ENCODE results near the gene ARHGAP4. TPM values are rescaled to one million over a fixed set of nuclear protein-coding genes. Genes with fewer than 3 reads are reported as not detected.
A peak's percentile ranks its signal among the peaks of the same experiment; 100 is the strongest.

The ARHGAP4 gene
- total RNA-seq, 1 experiment from 2014 or later: 67.4 TPM

- Histone ChIP-seq H3K27me3 (ENCODE audit: insufficient read depth, low read length) (no peaks in the 10 kb centered on the region), H3K4me3 (replicated peaks in 1 of 2; ENCODE audit: low read depth in 1 of 2, low read length in 2 of 2) (no peak overlapping the region), H3K79me2 (ENCODE audit: insufficient read depth, low read length) (no peaks in the 10 kb centered on the region), H3K4me1 (ENCODE audit: control insufficient read depth in 1 of 2, insufficient read depth in 2 of 2, low read length in 2 of 2) (no peaks in the 10 kb centered on the region), H3K9ac (ENCODE audit: low read length) (no peak overlapping the region), H2AFZ (ENCODE audit: low read depth, low read length, poor library complexity, severe bottlenecking) (no peak overlapping the region), H3K9me3 (ENCODE audit: control insufficient read depth in 1 of 2, insufficient read depth in 1 of 2, low read depth in 1 of 2, low read length in 2 of 2) (no peaks in the 10 kb centered on the region), H3K27ac (ENCODE audit: low read depth, low read length) (no peak overlapping the region), H3K9me2 (ENCODE audit: insufficient read depth) (no peaks in the 10 kb centered on the region), H3K4me2 (ENCODE audit: low read length) (no peak overlapping the region), H4K20me1 (ENCODE audit: insufficient read depth) (no peaks in the 10 kb centered on the region), H3K36me3 (ENCODE audit: control insufficient read depth in 1 of 2, insufficient read depth in 2 of 2, low read length in 2 of 2) (no peaks in the 10 kb centered on the region)
- ChIA-PET CTCF (no interaction called here), RAD21 (ENCODE audit: low non-redundant PET in 1 of 2, low total read pairs in 2 of 2, uncharacterized antibody in 2 of 2, unreplicated experiment in 2 of 2) (no interaction called here), POLR2A (no interaction called here)
- DNase-seq (ENCODE audit: low read depth, low spot score) (no peak), ATAC-seq (no peak)
- intact Hi-C loops (cut with micrococcal nuclease): no loop called here
- BruUV-seq (replicated peaks): no TSS peak
- TF ChIP-seq TCF7L2 (IDR thresholded peaks at IDR 0.05; ENCODE audit: borderline replicate concordance, extremely low read depth, insufficient read depth, insufficient read length) (no peak), ELF1 (IDR thresholded peaks at IDR 0.05; ENCODE audit: borderline replicate concordance, low read depth) (no peak), ATF3 (IDR thresholded peaks at IDR 0.05) (no peak), SP1 (IDR thresholded peaks at IDR 0.05; ENCODE audit: low read depth) (no peak), RAD21 (IDR thresholded peaks at IDR 0.05; ENCODE audit: low read depth) (no peak)
These were observed 54.6 kb downstream of the ARHGAP4 start for GRCh38 chrX:153871451-153871850.

DNA sequence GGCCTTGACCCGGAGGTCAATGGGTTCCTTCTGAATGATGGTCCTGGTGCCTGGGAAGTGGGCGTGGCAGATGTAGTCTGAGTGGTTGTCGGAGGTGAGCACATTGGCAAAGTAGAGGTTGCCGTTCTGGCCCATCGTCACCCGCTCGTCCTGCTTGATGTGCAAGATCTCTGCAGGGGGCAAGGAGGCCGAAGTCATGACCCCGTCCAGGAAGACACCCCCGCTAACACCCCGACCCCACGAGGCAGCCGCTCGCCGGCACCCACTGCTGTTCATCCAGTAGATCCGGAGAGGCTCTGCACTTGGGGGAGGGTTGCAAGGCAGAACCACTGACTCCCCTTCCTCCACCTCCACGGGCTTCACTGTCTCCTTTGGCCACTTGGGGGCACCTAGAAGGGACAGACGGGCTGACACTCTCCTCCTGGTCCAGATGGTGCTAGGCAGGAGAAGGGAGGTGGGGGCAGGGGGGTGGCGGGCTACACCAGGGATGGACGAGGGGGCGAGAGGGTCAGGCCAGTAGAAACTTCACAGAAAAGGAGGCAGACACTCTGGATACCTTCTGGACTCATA, 55.2 kb downstream of the ARHGAP4 start:
- no peak for DNase-seq (ENCODE audit: low read depth, low spot score)
- H3K36me3 ChIP-seq (ENCODE audit: control insufficient read depth in 1 of 2, insufficient read depth in 2 of 2, low read length in 2 of 2): no peaks in the 10 kb centered on the region
- CTCF ChIA-PET: no interaction called here
- no peak overlapping the region for H3K9ac ChIP-seq (ENCODE audit: low read length)
- H3K4me1 ChIP-seq (ENCODE audit: control insufficient read depth in 1 of 2, insufficient read depth in 2 of 2, low read length in 2 of 2): no peaks in the 10 kb centered on the region
- POLR2A ChIA-PET: no interaction called here
- no peak overlapping the region for H3K4me3 ChIP-seq (replicated peaks in 1 of 2; ENCODE audit: low read depth in 1 of 2, low read length in 2 of 2)
- no peak overlapping the region for H3K4me2 ChIP-seq (ENCODE audit: low read length)
- H3K79me2 ChIP-seq (ENCODE audit: insufficient read depth, low read length): no peaks in the 10 kb centered on the region
- TF ChIP-seq TCF7L2 (IDR thresholded peaks at IDR 0.05; ENCODE audit: borderline replicate concordance, extremely low read depth, insufficient read depth, insufficient read length) (no peak), RAD21 (IDR thresholded peaks at IDR 0.05; ENCODE audit: low read depth) (no peak), REST (IDR thresholded peaks at IDR 0.05; ENCODE audit: low read depth) (no peak), EZH2 (IDR thresholded peaks at IDR 0.05) (no peak)
- ATAC-seq: peak; percentile 52; the same call in 1 of the 2 replicates
- no peaks in the 10 kb centered on the region for H4K20me1 ChIP-seq (ENCODE audit: insufficient read depth)
- no peak overlapping the region for H3K27ac ChIP-seq (ENCODE audit: low read depth, low read length)
- no peak overlapping the region for H2AFZ ChIP-seq (ENCODE audit: low read depth, low read length, poor library complexity, severe bottlenecking)
- H3K9me3 ChIP-seq (ENCODE audit: control insufficient read depth in 1 of 2, insufficient read depth in 1 of 2, low read depth in 1 of 2, low read length in 2 of 2): no peaks in the 10 kb centered on the region
- no peaks in the 10 kb centered on the region for H3K9me2 ChIP-seq (ENCODE audit: insufficient read depth)
- RAD21 ChIA-PET (ENCODE audit: low non-redundant PET in 1 of 2, low total read pairs in 2 of 2, uncharacterized antibody in 2 of 2, unreplicated experiment in 2 of 2): no interaction called here
- intact Hi-C loops (cut with micrococcal nuclease): no loop called here
- H3K27me3 ChIP-seq (ENCODE audit: insufficient read depth, low read length): no peaks in the 10 kb centered on the region
- no TSS peak for BruUV-seq (replicated peaks)
